Measurements from ENCODE around the gene IL1R1.
"Not testable (repeated sequence)": the region's sequence is repeated elsewhere in the genome, so short reads cannot be mapped to it uniquely, and the experiment has no call there.

IL1R1 gene

DNA sequence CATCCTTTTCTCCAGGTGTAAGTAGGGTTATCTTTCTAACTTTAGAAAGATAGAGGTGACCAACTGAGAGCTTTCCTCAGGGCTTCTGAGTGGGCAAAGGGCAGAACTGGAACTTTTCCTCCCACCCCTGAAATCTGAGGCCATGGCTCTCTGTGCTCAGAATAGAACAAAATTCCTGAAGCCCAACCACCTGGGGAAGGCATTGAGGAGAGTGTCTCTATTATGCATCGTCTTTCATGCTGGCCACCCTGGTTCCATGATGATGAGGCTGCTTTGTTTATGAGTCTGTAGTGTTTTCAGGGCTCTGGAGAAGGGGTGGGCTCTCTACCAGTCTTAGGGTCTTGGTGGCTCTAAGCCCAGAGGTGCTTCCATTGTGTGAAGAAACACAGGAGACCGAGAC lies 30.7 kb upstream of the IL1R1 start:
- DNase-seq, result no peak

DNA sequence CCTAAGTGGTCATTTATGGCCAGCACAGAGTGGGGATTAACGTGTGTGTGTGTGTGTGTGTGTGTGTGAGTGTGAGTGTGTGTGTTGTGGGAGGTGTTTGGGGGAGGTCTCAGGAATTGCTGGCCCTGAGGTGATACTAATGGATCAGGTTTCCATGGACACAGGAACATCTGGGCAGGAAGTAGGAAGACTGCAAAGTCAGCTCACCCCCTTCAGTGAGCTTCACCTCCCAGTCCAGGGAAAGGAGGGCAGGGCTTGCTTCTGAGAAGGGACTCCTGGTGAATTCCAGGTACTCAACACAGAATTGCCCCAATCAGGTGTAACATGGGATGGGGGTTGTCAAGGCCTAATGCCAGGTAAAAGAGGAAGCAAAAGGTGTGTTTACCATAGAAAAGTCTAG lies 30.3 kb upstream of the IL1R1 start:
- no peak for DNase-seq

DNA sequence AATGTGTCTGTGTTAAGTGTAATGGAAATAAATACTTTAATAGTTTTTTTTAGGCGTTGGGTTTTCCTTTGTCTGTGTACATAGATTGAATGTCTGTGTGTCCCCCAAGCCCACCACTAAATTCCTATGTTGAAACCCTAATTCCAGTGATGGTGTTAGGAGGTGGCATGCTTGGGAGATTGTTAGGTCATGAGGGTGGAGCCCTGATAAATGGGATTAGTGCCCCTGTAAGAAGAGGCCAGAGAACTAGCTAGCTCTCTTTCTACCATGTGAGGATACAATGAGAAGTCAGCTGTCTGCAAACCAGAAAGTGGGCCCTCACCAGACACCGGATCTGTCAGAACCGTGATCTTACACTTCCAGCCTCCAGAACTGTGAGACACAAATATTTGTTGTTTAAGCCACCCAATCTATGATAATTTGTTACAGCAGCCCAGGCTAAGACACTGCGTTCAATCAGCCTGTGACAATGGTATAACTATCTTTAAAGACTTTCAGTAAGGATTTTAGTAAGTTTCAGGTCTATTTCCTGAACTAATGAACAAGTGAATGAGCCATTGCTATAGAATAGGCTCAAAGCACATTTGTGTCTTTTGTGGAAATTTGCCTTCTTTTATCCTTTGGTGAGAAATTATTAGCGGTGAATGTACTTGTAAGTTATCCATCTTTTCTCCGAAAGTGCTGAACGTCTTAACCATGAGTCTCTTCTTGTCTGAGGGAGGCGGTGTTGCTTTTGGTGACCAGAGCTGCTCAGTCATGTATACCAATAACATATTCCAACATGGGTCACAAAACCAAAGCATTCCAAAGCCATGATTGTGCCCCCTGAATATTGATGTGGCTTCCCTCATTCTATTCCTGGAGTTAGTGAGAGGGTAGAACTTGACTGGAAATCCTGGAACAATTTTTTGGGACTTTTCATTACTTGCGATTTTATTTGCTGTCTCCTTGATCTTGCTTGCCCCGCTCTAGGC lies 29.6 kb upstream of the IL1R1 start:
- no peak for DNase-seq

DNA sequence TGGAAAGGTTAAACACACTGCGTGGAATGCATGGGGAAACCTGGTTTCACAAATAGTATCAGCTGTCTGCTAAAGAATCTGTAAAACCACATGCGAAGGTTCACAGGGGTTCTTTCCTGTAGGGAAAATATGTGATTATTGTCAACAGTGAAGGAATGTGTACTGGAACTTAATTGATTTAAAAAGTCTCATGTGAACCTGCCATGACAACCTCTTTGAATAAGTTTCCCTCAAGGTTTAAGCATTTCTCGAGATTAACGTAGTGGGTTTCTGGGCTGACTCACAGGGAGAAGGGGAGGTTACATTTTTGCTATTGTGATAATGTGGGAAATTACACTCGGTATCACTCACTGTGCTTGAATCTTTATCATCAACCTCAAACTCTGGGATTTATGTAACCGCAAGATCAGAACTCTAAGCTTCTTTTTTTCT lies 28.2 kb upstream of the IL1R1 start:
- DNase-seq, result no peak

DNA sequence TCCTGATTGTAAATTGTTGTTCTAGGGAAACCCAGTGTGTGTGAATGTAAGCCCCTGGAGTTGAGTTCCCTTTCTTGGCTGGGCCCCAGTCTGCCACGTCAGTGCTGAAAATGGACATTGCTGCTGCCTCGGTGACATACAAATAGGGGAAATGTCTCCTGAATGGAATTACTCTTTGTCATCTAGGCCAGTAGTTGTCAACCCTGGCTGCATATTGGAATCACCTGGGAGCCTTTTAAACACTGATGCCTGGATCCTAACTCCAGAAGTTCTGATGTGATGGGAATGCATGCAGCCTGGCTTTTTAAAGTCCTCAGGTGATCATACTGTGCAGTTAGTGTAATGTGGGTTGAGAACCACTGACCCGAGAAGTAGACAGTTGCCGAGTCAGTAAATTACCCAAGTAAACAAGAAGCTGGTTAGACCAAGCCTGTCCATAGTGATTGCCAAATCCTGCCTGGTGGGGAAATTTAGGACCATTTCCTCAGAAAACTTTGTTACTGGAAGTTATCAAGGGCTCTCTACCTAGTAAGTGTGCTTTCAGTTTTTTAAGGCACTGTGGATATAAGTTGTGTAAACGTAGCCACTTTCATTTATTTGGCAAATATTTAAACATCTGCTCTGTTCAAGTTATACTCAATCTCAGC lies 27.6 kb upstream of the IL1R1 start:
- DNase-seq, result no peak

DNA sequence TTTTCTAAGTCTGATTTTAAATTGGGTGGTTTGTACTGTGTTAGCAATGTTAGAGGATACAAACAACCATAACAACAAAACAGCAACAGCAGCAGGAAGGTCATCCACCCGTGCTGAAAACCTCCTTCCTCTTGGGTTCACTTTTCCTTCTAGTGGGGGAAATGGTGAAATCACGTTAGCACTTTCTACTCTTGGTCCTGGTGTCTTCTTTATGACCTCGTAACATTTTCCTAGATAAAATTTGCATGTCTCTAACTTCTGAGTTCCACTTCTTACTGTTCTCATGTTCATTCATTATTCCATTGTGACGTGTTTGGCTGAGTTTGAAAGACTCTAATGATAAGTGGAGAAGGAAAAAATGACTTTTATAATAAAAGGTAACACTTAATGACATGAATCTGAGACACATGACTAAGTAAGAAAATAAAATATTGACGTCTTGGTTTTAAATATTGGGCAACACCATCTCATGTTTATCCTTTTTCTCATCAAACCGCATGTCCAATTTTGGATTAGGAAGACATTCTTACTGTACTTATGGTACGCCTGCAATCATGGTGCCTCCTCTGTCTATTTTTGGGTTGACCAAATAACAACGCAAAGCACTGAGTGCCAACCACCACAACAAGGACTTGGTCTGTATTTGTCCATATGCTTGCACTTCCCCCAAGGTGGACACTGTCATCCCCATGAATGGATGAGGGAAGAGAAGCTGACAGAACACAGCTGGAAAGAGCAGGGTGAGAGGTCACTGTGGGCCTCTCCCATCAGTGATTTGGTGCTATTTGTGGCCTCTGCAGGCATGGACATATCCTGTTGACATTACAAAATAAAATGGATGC lies 25.7 kb upstream of the IL1R1 start:
- DNase-seq, result no peak

DNA sequence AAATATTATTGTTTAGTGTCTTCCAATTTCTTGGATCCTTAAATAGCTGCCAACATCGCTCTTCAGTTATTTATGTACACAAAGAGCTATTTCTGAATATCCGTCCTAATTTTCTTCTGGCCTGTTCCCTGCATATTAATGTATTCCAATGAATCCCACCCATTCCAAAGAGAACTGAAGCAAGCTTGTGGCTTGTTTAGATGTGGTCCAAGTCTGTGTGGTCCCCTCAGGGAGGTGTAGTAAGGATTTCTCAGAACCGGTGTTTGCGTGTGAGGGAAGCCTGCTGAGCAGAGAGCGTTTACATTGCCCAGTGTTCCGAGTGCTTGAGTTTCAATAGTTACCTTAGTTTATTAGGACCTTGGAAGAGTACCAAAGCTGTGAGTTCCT lies 25.1 kb upstream of the IL1R1 start:
- no peak for DNase-seq

DNA sequence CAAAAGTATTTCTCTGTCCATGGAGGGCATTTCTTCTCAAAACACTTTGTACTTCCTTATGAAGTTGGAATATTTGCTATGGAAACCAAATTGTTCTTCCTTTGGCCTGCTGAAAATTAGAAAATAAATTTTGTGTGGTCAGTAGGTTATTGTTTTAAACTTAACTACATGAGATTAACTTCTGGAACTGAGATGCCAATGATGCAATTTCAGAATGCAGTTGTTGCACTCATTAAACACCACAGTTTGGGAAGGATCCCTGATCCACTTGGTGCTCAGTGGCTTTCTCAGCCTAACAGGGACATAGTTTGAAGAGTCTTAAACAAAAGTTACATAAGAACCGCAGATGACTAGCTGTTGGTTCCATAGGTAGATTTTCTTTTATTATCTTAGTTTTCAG lies 23.3 kb upstream of the IL1R1 start:
- DNase-seq, result no peak

DNA sequence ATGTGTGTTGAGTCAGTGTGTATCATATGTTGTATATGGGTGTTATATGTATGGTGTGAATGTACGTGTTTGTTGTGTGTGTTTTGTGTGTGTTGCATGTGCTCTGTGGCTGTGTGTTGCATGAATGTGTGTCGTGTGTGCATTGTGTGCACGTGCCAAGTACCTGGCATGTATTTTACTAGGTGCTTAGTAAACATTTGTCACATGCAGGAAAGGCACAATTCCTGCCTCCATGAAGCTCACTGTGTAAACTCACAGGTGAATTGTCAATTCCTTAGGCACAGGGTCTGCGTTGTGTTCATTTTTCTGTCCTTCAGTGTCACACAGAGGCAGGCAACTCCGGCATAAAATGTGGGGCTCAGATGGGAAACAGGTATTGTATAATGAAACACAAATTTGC lies 22.3 kb upstream of the IL1R1 start:
- no peak for DNase-seq

DNA sequence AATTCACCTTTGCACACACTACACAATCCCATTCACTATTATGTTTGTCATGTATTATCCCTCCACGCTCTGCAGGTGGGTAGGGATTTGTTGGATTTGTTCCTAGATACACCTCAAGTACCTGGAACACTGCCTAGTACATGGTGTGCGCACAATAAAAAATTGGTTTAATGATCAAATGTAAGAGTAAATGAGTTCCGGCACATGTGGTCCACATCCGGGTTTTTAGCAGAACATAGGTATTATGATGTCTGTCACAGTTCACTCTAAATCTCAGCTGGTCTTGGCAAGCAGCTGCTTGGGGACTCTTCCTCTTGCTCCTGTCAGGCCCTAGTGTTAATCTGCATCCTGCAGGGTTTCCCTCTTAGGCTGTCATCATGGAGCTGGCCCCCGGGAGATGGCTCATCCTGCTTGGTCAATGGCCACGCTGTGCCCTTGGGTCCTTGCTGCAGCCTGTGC lies 21.8 kb upstream of the IL1R1 start:
- no peak for DNase-seq

DNA sequence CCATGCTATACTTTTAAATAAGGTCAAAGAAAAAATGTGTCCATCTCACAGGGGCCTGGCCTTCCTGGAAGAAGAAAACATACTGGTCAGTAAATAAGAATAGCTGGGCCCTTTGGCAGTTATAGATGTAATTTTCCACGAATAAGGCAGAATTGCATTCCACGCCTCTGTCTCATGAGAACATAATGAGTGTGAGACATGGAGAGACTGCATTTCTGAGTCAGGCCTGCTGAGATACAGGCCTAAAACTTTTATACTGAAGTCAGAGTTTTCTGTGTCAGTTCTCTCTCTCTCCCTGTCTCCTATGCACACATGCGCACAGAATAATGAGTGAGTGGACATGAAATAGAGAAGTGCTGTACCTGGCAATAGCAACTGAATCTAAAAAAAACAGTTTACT lies 20.4 kb upstream of the IL1R1 start:
- DNase-seq, result no peak

DNA sequence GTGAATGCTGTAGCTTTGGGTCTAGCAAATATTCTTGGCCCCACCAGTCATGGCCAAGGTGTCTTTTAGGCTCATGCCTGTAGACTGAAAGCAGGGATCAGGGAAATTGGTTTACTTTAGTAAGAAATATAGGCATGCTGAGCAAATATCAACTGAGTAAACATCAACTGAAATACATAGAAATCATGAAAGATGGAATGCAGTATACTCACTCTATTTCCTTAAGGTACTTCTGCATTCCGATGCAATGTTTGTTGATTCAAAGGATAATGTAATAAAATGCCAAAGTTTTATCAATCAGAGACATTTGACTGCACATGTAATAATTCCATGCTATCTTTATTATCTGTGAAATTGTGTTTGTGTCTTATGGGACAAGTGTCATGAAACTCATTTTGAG lies 19.6 kb upstream of the IL1R1 start:
- no peak for DNase-seq

DNA sequence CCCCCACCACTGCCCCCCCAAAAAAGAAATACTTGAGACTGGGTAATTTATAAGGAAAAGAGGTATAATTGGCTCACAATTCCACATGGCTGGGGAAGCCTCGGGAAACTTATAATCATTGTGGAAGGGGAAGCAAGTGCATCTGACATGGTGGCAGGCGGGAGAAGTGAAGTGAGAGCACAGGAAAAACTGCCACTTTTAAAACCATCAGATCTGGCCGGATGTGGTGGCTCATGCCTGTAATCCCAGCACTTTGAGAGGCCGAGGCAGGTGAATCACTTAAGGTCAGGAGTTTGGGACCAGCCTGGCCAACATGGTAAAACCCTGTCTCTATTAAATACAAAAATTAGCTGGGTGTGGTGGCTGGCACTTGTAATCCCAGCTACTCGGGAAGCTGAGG lies 18.1 kb upstream of the IL1R1 start:
- not testable (repeated sequence) for DNase-seq

DNA sequence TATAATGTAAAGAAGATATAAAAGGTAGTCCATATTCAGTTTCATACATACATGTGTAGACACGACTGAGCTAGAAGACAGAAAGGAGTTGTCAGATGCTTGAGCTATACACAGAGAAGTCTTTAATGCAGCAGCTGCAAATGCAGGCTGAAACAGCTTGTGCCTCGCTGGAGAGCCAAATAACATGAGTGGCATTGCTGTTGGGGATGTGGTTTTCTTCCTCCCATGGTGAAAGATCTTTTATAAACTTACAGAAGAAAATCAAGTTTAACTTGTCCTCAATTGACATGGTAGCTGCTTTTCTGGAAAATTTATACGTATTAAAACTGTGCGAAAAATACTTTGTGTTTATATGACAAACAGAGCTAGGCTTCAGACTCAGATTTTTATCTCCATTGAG lies 16.4 kb upstream of the IL1R1 start:
- DNase-seq, result no peak

DNA sequence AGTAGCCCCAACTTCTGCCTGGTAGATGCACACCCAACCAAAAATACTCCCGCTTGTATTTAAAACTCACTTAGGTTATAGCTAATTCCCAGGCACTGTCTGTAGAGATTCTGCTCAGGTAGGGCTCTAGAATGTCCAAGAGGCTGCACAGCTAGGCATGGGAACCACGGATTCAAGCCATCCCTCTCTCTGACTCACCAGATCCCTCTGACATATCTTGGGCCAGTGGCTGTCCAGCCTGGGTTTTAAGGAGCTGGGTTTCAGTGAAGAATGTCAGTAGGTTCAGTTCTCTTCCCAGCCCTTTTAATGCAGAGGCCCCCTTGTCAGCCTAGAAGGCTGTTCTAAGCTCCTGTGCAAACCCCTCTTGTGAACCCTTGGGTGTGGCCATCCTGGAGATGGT lies 15.9 kb upstream of the IL1R1 start:
- DNase-seq, result no peak

DNA sequence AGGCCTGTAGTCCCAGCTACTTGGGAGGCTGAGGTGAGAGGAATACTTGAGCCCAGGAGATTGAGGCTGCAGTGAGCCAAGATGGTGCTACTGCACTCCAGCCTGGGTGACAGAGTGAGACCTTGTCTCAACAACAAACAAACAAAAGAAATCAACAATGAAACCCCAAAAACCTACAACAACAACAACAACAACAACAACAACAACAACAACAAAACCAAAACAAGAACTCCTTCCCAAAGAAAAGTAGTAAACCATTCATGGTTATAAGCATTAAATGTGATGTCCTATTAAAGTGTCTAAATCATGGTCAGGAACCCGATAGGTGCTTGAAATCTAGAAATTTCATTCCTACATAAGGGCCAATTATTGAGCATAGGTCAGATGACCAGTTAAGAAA lies 13.5 kb upstream of the IL1R1 start:
- DNase-seq, result no peak

DNA sequence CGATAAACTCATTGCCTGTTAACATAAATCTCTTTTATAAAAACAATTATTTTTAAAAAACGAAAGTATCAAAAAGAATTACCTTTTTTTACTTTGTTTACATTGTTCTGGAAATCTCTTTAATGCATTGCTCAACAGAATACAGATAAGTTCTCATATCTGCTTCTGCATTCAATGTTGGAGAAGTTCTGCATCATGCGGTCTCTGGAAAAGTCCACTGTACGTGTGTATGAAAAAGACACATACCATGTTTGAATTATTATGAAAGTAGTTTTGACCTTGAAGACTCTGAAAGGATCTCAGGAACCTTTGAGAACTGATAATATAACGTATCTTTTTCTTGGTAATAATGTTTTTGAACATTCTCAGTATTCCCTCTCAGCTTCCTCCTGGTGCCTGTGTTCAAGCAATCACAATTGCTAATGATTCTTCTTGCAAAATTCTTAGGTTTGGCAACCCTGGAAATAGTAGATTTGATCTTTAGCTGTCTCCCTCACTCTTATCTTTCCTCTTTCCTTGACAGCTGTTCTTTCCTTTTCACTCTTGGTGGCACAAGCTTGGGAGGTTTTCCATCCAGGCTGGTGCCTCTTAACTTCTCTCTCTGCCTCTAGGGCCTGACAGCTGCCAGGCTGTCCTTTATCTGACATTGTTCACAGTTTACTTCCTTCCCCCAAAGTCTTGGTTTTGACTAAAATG lies 12.4 kb upstream of the IL1R1 start:
- no peak for DNase-seq

DNA sequence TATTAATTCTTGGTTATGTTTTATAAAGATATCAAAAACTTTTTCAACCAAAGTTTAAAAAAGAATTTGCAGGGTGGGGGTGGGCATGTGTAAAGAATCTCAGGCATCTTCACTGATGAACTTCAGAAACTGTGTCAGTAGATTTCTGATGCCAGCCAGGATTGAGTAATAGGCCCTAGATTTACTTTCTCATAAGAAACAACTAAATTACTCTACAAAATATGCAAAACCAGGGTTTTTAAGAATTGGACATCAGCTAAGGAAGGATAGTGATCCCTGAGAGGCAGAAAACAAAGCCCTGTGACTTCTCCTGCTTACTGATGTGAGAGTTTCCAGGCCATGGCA lies 11.9 kb upstream of the IL1R1 start:
- no peak for DNase-seq

DNA sequence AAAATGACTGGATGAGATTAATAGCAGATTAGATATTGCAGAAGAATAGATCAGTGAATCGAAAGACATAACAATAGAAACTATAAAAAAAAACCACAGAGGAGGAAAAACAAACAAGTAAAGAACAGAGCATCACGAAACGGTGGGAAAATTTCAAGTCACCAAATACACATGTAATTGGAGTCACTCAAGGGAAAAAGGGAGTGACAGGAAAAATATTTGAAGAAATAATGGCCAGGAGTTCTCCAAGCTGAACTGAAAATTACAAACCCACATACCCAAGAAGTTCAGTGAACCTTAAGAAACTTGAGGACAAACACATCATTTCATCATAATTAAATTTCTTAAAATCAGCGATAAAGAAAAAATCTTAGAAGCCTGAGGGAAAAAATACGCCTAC lies 11.0 kb upstream of the IL1R1 start:
- DNase-seq, result no peak

DNA sequence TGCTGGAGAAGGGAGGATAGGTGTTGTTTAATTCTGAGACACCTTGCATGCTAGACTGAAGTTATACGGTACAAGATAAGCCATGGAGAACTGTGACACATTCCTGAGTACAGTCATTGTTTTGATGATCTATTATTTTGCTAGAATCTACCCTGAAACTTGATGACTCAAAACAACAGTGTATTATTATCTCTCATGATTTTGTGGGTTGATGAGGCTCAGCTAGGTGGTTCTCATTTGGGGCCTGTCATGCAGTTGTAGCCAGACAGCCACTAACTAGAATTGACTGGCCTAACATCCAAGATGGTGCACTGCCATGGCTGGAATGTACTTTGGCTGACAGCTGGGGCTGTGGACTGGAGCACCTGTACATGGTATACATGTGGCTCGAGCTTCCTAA lies 5.4 kb upstream of the IL1R1 start:
- DNase-seq, result no peak

DNA sequence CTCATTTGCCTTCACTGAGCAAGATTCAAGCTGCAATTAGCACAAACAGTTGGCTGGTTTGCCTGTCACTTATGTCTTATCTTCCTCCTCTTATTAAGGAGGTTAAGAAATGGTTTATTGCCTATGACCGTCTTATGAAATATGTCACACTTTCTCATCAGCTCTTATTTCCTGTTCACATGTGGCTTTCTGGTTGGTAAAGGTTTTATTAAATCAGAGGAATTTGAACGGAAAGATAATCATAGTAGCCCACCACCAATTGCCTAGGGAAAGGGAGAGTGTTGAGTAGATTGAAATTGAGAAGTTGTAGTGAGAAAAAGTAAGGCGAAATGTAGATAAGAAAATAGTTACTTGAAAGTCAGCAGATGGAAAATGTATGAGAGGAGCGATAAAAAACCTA lies 4.2 kb upstream of the IL1R1 start:
- no peak for DNase-seq

DNA sequence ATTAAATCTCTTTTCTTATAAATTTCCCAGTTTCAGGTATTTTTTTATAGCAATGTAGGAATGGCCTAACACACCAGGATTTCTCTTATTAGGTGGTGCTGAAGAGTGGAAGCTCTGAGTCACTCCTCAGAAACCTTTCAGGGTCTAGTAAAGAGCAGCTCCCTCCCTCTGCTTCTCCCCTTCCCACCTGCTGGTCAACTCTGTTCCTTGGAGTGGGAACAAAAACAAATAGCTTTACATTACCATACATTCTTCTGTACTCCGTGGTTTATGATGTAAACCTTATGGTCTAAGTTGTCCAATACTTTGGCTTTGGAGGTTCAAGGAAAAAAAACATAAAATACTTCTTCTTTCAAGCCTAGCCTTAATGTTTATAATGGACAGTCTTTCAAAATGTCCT lies 2.7 kb upstream of the IL1R1 start:
- DNase-seq, result no peak

DNA sequence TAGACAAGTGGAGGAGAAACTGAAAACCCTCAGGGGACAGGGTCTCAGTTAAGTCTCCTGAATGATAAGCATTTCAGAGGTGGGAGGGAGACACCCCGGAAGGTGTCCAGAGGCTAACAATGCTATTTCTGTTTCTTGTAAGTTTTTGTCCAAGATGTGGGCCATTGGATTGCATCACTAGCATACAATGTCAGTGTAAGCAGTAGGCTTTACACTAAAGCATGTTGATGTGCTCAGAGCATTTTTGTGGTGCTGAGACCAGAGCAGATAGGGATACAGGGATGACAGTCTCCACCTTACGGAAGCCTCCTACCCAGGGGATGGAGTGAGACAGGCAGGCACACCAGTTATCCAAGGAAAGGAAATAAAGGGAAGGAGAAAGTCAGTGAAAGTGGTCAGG lies 2.2 kb upstream of the IL1R1 start:
- DNase-seq, result no peak
